Measurements from ENCODE around the gene ASPSCR1. TPM values are rescaled to one million over a fixed set of nuclear protein-coding genes. Genes with fewer than 3 reads are reported as not detected.
A peak's percentile ranks its signal among the peaks of the same experiment; 100 is the strongest.
"Not testable (repeated sequence)": the region's sequence is repeated elsewhere in the genome, so short reads cannot be mapped to it uniquely, and the experiment has no call there.

ASPSCR1 gene
- total and polyA plus RNA-seq, 5 donors = 16.6 to 28.9 (median 21.2) TPM

GRCh38 chr17:82035956-82036633, 58.7 kb downstream of the ASPSCR1 start:
- no peaks in the 10 kb centered on the region for H3K27me3 ChIP-seq (ENCODE audit: control insufficient read depth, insufficient read depth)
- ATAC-seq (no peak), DNase-seq (no peak)
- no peaks in the 10 kb centered on the region for H3K9me3 ChIP-seq (ENCODE audit: control insufficient read depth, low read length)
- H3K4me3 ChIP-seq (ENCODE audit: low read length) = no peak overlapping the region
- WGBS = 93% methylated on average over 20 of the region's 20 CpGs
- peaks cover 4% of the 10 kb centered on the region for H3K4me1 ChIP-seq (ENCODE audit: control insufficient read depth, insufficient read depth, low read length)
- H3K27ac ChIP-seq (ENCODE audit: low read length) = no peak overlapping the region
- intact Hi-C loops (cut with DNase I) = no loop called here

DNA sequence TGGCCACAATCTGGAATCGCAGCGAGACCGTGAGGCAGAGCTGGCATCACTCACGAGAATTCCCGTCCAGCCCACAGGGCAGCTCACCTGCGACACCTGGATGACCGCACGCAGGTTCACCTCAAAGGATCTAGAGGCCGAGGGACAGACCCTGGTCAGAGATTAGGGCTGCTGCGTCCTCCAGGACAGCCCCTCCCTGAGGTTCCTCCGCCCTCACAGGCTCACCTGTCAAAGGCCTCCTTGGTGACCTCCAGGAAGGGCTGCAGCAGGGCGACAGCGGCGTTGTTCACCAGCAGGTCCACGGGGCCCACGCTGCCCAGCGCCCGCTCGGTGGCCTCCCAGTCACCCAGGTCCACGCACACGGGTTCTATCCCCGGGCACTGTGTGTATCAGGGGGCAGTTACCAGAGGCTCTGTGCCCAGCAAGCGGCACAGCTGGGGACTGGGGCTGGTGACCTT, 59.2 kb downstream of the ASPSCR1 start:
- ATAC-seq = peak in 1 of 2 donors; percentile 4
- H3K4me1 ChIP-seq (ENCODE audit: control insufficient read depth, insufficient read depth, low read length) = peaks cover 4% of the 10 kb centered on the region
- H3K4me3 ChIP-seq (ENCODE audit: low read length) = peak overlapping the region; percentile 73
- no peak for DNase-seq
- intact Hi-C loops (cut with DNase I) = no loop called here
- H3K9me3 ChIP-seq (ENCODE audit: control insufficient read depth, low read length) = no peaks in the 10 kb centered on the region
- WGBS = 40% methylated on average over 23 of the region's 23 CpGs
- no peaks in the 10 kb centered on the region for H3K27me3 ChIP-seq (ENCODE audit: control insufficient read depth, insufficient read depth)
- H3K27ac ChIP-seq (ENCODE audit: low read length) = peak overlapping the region; percentile 96

DNA sequence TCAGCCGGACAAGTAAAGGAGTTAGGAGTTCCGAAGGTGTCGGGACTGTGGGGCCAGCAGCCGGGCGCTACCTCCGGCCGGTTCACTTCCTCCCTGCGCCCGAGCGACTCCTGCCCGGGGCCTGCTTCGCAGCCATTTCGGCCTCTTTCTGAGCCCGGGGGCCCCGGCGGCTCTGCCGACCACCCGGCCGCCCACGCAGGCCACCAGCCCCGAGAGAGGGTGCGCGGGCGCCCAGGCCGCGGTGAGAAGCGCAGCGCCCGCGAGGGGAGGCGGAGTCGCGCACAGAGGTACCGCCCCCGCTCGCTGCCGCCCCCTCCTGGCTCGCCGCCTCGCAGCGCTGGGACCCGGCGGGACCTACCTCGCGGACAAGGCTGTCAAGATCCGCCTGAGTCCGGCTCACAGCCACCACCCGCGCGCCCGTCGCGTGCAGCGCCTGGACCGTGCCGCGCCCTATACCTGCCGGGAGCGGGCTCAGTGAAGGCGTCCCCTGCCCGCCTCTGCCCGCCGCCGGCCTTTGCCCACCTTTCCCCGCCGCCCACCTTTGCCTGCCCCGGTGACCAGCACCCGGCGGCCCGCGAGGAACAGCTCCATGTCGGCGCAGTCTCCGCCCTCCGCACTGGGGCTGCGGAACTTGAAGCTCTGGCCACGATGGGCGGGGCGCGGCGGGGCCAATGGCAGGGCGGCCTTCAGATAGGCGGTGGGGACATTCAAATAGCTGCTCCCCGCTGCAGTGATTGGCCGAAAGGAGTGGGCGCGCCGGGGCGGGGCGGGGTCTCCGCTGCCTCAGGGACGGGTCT, 59.9 kb downstream of the ASPSCR1 start, which contains the start of gene DCXR:
Gene DCXR, minus strand, starts transcription at position 606 of the 797 bp plus-strand sequence. Its CDS starts 15 bp downstream, at position 591.
- DNase-seq (peak; percentile 98 to 99 (median 99)), ATAC-seq (peak; percentile 98)
- H3K9me3 ChIP-seq (ENCODE audit: control insufficient read depth, low read length) = no peaks in the 10 kb centered on the region
- WGBS = under 1% methylated on average over 92 of the region's 92 CpGs
- intact Hi-C loops (cut with DNase I) = no loop called here
- peak within 1 kb of the TSS; percentile 73 for H3K4me3 ChIP-seq (ENCODE audit: low read length)
- peaks cover 4% of the 10 kb centered on the region for H3K4me1 ChIP-seq (ENCODE audit: control insufficient read depth, insufficient read depth, low read length)
- H3K27ac ChIP-seq (ENCODE audit: low read length) = peak within 1 kb of the TSS; percentile 96
- no peaks in the 10 kb centered on the region for H3K27me3 ChIP-seq (ENCODE audit: control insufficient read depth, insufficient read depth)

DNA sequence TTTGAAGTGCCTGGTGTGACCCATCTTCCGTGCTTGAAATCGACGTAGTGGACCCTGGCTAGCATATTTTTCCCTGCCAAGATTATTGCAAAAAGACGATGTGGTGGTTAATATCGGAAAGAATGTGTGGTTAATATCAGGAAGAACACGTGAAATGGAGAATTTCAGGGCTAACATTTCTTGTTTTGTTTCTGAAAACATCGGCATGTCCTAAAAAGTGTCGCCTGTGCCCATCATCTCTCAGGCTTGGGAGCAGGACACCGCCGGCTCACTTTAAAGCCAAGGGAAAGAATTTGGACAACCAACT, 60.4 kb downstream of the ASPSCR1 start:
- H3K9me3 ChIP-seq (ENCODE audit: control insufficient read depth, low read length) = no peaks in the 10 kb centered on the region
- ATAC-seq (no peak), DNase-seq (no peak)
- intact Hi-C loops (cut with DNase I) = no loop called here
- peaks cover 4% of the 10 kb centered on the region for H3K4me1 ChIP-seq (ENCODE audit: control insufficient read depth, insufficient read depth, low read length)
- peak overlapping the region; percentile 32 for H3K27ac ChIP-seq (ENCODE audit: low read length)
- 6% methylated on average over 10 of the region's 10 CpGs for WGBS
- H3K4me3 ChIP-seq (ENCODE audit: low read length) = no peak overlapping the region
- no peaks in the 10 kb centered on the region for H3K27me3 ChIP-seq (ENCODE audit: control insufficient read depth, insufficient read depth)

GRCh38 chr17:82038796-82039409, 61.5 kb downstream of the ASPSCR1 start:
- ATAC-seq; DNase-seq; intact Hi-C loops (cut with DNase I); H3K4me3 ChIP-seq (ENCODE audit: low read length); H3K27me3 ChIP-seq (ENCODE audit: control insufficient read depth, insufficient read depth); H3K9me3 ChIP-seq (ENCODE audit: control insufficient read depth, low read length); H3K4me1 ChIP-seq (ENCODE audit: control insufficient read depth, insufficient read depth, low read length); H3K27ac ChIP-seq (ENCODE audit: low read length): not testable (repeated sequence)
- WGBS = 87% methylated on average over 16 of the region's 16 CpGs

DNA sequence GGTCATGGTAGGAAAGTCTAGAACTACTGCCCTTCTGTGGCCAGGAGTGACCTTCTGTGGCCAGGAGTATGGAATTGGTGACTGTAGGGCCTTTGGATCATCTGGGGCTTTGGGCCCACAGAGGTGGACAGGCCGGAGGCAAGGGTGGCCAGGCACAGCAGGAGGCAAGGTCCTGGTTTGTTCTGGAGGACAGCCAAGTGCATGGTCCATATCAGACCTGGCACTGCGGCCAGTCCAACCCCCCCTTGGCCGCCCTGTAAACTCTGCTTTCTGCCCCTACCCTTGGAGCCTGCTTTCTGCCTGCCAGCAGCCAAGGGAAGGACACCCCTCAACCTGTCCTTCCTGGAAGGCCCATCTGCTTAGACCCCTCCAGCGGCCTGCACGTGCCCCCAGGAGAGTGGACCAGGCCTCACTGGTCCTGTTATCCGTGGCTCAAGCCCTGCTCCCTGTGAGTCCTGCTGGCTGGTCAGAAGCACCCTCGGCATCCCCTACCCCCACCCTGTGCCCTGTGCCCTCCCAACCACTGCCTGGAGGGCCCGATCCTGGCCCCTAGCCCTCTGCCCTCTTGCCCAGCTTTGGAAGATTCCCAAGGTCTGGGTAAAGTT, 62.4 kb downstream of the ASPSCR1 start:
- H3K27me3 ChIP-seq (ENCODE audit: control insufficient read depth, insufficient read depth) = no peaks in the 10 kb centered on the region
- no peak overlapping the region for H3K27ac ChIP-seq (ENCODE audit: low read length)
- no peak overlapping the region for H3K4me3 ChIP-seq (ENCODE audit: low read length)
- H3K9me3 ChIP-seq (ENCODE audit: control insufficient read depth, low read length) = no peaks in the 10 kb centered on the region
- no peak for DNase-seq
- no peak for ATAC-seq
- peaks cover 4% of the 10 kb centered on the region for H3K4me1 ChIP-seq (ENCODE audit: control insufficient read depth, insufficient read depth, low read length)
- WGBS = 96% methylated on average over 8 of the region's 8 CpGs
- intact Hi-C loops (cut with DNase I) = no loop called here

DNA sequence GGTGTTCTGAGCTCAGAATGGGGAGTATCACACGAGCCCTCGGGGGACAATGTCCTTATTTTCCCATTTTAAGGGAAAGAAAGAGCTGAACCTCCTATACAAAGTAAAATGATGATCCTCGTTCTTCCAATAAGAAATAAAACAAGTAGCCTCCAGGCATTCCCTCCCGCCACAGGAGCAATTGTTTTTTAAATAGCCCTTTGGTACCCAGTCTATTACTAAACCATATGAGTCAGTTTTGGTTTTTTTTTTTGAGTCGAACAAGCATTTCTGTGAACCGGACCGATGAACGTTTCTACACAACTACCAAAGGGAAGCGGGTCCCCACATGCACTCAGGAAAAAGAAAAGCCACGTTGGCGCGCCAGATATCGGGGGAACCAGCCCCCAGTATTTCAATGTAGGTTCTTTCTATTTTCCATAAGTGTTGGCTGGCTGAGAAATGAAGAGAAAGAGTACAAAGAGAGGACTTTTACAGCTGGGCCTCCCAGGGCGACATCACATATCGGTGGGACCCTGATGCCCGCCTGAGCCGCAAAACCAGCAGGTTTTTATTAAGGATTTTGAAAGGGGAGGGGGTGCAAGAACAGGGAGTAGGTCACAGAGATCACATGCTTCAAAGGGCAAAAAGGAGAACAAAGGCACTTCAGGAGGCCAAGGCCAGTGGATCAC, 63.9 kb downstream of the ASPSCR1 start:
- ATAC-seq (no peak), DNase-seq (no peak)
- WGBS = 87% methylated on average over 17 of the region's 17 CpGs
- no peak overlapping the region for H3K27ac ChIP-seq (ENCODE audit: low read length)
- H3K4me1 ChIP-seq (ENCODE audit: control insufficient read depth, insufficient read depth, low read length) = peaks cover 2% of the 10 kb centered on the region
- no peaks in the 10 kb centered on the region for H3K27me3 ChIP-seq (ENCODE audit: control insufficient read depth, insufficient read depth)
- no peak overlapping the region for H3K4me3 ChIP-seq (ENCODE audit: low read length)
- intact Hi-C loops (cut with DNase I) = no loop called here
- no peaks in the 10 kb centered on the region for H3K9me3 ChIP-seq (ENCODE audit: control insufficient read depth, low read length)

GRCh38 chr17:82042649-82043048, 65.2 kb downstream of the ASPSCR1 start:
- 87% methylated on average over 9 of the region's 9 CpGs for WGBS
- H3K4me3 ChIP-seq (ENCODE audit: low read length) = no peak overlapping the region
- ATAC-seq = no peak

GRCh38 chr17:82043507-82043906, 66.1 kb downstream of the ASPSCR1 start:
- H3K4me1 ChIP-seq (ENCODE audit: control insufficient read depth, insufficient read depth, low read length) = no peaks in the 10 kb centered on the region
- H3K4me3 ChIP-seq (ENCODE audit: low read length) = no peak overlapping the region
- H3K9me3 ChIP-seq (ENCODE audit: control insufficient read depth, low read length) = no peaks in the 10 kb centered on the region
- WGBS = 58% methylated on average over 16 of the region's 16 CpGs
- ATAC-seq (no peak), DNase-seq (no peak)
- H3K27me3 ChIP-seq (ENCODE audit: control insufficient read depth, insufficient read depth) = no peaks in the 10 kb centered on the region
- no peak overlapping the region for H3K27ac ChIP-seq (ENCODE audit: low read length)
- intact Hi-C loops (cut with DNase I) = no loop called here

More at GRCh38 chr17:82042649-82043048, 65.2 kb downstream of the ASPSCR1 start:
- Histone ChIP-seq H3K27me3 (ENCODE audit: control insufficient read depth, insufficient read depth) (no peaks in the 10 kb centered on the region), H3K27ac (ENCODE audit: low read length) (no peak overlapping the region), H3K9me3 (ENCODE audit: control insufficient read depth, low read length) (no peaks in the 10 kb centered on the region), H3K4me1 (ENCODE audit: control insufficient read depth, insufficient read depth, low read length) (no peaks in the 10 kb centered on the region)
- DNase-seq = no peak
- intact Hi-C loops (cut with DNase I) = no loop called here

GRCh38 chr17:82045936-82046484, 68.6 kb downstream of the ASPSCR1 start:
- Histone ChIP-seq H3K9me3 (ENCODE audit: control insufficient read depth, low read length) (no peaks in the 10 kb centered on the region), H3K27me3 (ENCODE audit: control insufficient read depth, insufficient read depth) (no peaks in the 10 kb centered on the region), H3K4me3 (ENCODE audit: low read length) (no peak overlapping the region), H3K4me1 (ENCODE audit: control insufficient read depth, insufficient read depth, low read length) (no peaks in the 10 kb centered on the region), H3K27ac (ENCODE audit: low read length) (no peak overlapping the region)
- DNase-seq = peak in 2 of 3 donors; percentile 24 to 36
- intact Hi-C loops (cut with DNase I) = no loop called here
- WGBS = 73% methylated on average over 14 of the region's 14 CpGs
- no peak for ATAC-seq
